GM10266 (cell line): ENCODE results near the gene NCEH1.

Source experiments
- DNase-seq: peaks from one replicate; pipeline ENCODE4 v3.0.0; 2012; ENCODE audit errors: extremely low spot score
- CTCF ChIP-seq: IDR thresholded peaks from 2 replicates; pipeline ENCODE4 v1.5.1; 2012; ENCODE audit warnings: mild to moderate bottlenecking, low read depth; ENCODE audit not compliant: control insufficient read depth, insufficient read depth; ENCODE audit errors: missing control alignments

NCEH1 gene

GRCh38 chr3:172659246-172660002, 51.4 kb downstream of the NCEH1 start:
- TF ChIP-seq CTCF: no peak
- no peak for DNase-seq

- TF ChIP-seq CTCF: no peak
- DNase-seq: no peak
These were observed 52.3 kb downstream of the NCEH1 start for GRCh38 chr3:172658344-172659245.

GRCh38 chr3:172656602-172657001, 54.3 kb downstream of the NCEH1 start:
- no peak for TF ChIP-seq CTCF

GRCh38 chr3:172655388-172655787, 55.5 kb downstream of the NCEH1 start:
- no peak for TF ChIP-seq CTCF
- DNase-seq: no peak

More at GRCh38 chr3:172656602-172657001, 54.3 kb downstream of the NCEH1 start:
- DNase-seq: no peak

- no peak for DNase-seq
- TF ChIP-seq CTCF: no peak
These were observed 56.4 kb downstream of the NCEH1 start for GRCh38 chr3:172654470-172654869.

GRCh38 chr3:172653004-172653572, 57.8 kb downstream of the NCEH1 start:
- no peak for DNase-seq
- TF ChIP-seq CTCF: no peak
